Measurements from ENCODE around the gene USP13. TPM values are rescaled to one million over a fixed set of nuclear protein-coding genes. Genes with fewer than 3 reads are reported as not detected.

Gene USP13
- total and polyA plus RNA-seq, 2 experiments from 2014 or later, result 9.6 to 15.7 TPM

GRCh38 chr3:179807588-179807987 is 154.7 kb downstream of the USP13 start:
- Histone ChIP-seq H3K4me2 (no peak overlapping the region), H3K9me3 (ENCODE audit: low read depth) (no peaks in the 10 kb centered on the region), H2AFZ (no peak overlapping the region), H3K9me2 (replicated peaks; ENCODE audit: insufficient read depth) (no peaks in the 10 kb centered on the region), H3K4me3 (no peak overlapping the region), H3K27me3 (no peaks in the 10 kb centered on the region), H3K36me3 (replicated peaks; ENCODE audit: insufficient read depth, low read depth) (no peaks in the 10 kb centered on the region), H3K79me2 (no peaks in the 10 kb centered on the region), H4K20me1 (ENCODE audit: insufficient read depth, poor library complexity, severe bottlenecking) (no peaks in the 10 kb centered on the region), H3K4me1 (ENCODE audit: insufficient read depth) (no peaks in the 10 kb centered on the region), H3K27ac (no peak overlapping the region)
- DNase-seq (ENCODE audit: low spot score), result no peak
- no peak for TF ChIP-seq EZH2phosphoT487 (IDR thresholded peaks at IDR 0.05; ENCODE audit: low read depth, severe bottlenecking, unreplicated experiment)
- no peak for TF ChIP-seq EZH2 (IDR thresholded peaks at IDR 0.05; ENCODE audit: borderline replicate concordance)
- 94% methylated on average over 14 of the region's 14 CpGs for WGBS (ENCODE audit: low lambda C conversion rate, missing lambda C conversion rate)

GRCh38 chr3:179809639-179810038 is 156.8 kb downstream of the USP13 start:
- H3K4me3 ChIP-seq, result no peak overlapping the region
- DNase-seq (ENCODE audit: low spot score), result no peak

GRCh38 chr3:179811321-179812095 is 158.7 kb downstream of the USP13 start:
- H2AFZ ChIP-seq, result peak overlapping the region; percentile 31
- no peak overlapping the region for H3K4me2 ChIP-seq
- H3K27me3 ChIP-seq, result no peaks in the 10 kb centered on the region
- peak overlapping the region; percentile 70 for H3K27ac ChIP-seq
- H3K9me2 ChIP-seq (replicated peaks; ENCODE audit: insufficient read depth), result no peaks in the 10 kb centered on the region
- DNase-seq (ENCODE audit: low spot score), result peak; percentile 81
- H3K36me3 ChIP-seq (replicated peaks; ENCODE audit: insufficient read depth, low read depth), result no peaks in the 10 kb centered on the region
- 19% methylated on average over 9 of the region's 9 CpGs for WGBS (ENCODE audit: low lambda C conversion rate, missing lambda C conversion rate)
- no peaks in the 10 kb centered on the region for H4K20me1 ChIP-seq (ENCODE audit: insufficient read depth, poor library complexity, severe bottlenecking)
- H3K79me2 ChIP-seq, result no peaks in the 10 kb centered on the region
- H3K9me3 ChIP-seq (ENCODE audit: low read depth), result no peaks in the 10 kb centered on the region
- TF ChIP-seq EZH2 (IDR thresholded peaks at IDR 0.05; ENCODE audit: borderline replicate concordance), result no peak
- TF ChIP-seq, protein P1, sequence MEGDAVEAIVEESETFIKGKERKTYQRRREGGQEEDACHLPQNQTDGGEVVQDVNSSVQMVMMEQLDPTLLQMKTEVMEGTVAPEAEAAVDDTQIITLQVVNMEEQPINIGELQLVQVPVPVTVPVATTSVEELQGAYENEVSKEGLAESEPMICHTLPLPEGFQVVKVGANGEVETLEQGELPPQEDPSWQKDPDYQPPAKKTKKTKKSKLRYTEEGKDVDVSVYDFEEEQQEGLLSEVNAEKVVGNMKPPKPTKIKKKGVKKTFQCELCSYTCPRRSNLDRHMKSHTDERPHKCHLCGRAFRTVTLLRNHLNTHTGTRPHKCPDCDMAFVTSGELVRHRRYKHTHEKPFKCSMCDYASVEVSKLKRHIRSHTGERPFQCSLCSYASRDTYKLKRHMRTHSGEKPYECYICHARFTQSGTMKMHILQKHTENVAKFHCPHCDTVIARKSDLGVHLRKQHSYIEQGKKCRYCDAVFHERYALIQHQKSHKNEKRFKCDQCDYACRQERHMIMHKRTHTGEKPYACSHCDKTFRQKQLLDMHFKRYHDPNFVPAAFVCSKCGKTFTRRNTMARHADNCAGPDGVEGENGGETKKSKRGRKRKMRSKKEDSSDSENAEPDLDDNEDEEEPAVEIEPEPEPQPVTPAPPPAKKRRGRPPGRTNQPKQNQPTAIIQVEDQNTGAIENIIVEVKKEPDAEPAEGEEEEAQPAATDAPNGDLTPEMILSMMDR (IDR thresholded peaks at IDR 0.05; ENCODE audit: poor library complexity), result peak; percentile 78
- H3K4me3 ChIP-seq, result no peak overlapping the region
- H3K4me1 ChIP-seq (ENCODE audit: insufficient read depth), result no peaks in the 10 kb centered on the region

More at GRCh38 chr3:179809639-179810038, 156.8 kb downstream of the USP13 start:
- Histone ChIP-seq H3K27ac (no peak overlapping the region), H3K79me2 (no peaks in the 10 kb centered on the region), H3K4me1 (ENCODE audit: insufficient read depth) (no peaks in the 10 kb centered on the region), H2AFZ (no peak overlapping the region), H3K9me2 (replicated peaks; ENCODE audit: insufficient read depth) (no peaks in the 10 kb centered on the region), H3K27me3 (no peaks in the 10 kb centered on the region), H3K4me2 (no peak overlapping the region), H3K9me3 (ENCODE audit: low read depth) (no peaks in the 10 kb centered on the region), H4K20me1 (ENCODE audit: insufficient read depth, poor library complexity, severe bottlenecking) (no peaks in the 10 kb centered on the region), H3K36me3 (replicated peaks; ENCODE audit: insufficient read depth, low read depth) (no peaks in the 10 kb centered on the region)
- no peak for TF ChIP-seq EZH2 (IDR thresholded peaks at IDR 0.05; ENCODE audit: borderline replicate concordance)
- TF ChIP-seq EZH2phosphoT487 (IDR thresholded peaks at IDR 0.05; ENCODE audit: low read depth, severe bottlenecking, unreplicated experiment), result no peak
- TF ChIP-seq, protein P1 (IDR thresholded peaks at IDR 0.05; ENCODE audit: poor library complexity), result no peak

- H3K36me3 ChIP-seq (replicated peaks; ENCODE audit: insufficient read depth, low read depth), result no peaks in the 10 kb centered on the region
- 80% methylated on average over 3 of the region's 3 CpGs for WGBS (ENCODE audit: low lambda C conversion rate, missing lambda C conversion rate)
- no peak overlapping the region for H3K4me2 ChIP-seq
- DNase-seq (ENCODE audit: low spot score), result no peak
- H3K9me3 ChIP-seq (ENCODE audit: low read depth), result no peaks in the 10 kb centered on the region
- H3K79me2 ChIP-seq, result no peaks in the 10 kb centered on the region
- TF ChIP-seq, protein P1 (IDR thresholded peaks at IDR 0.05; ENCODE audit: poor library complexity), result no peak
- TF ChIP-seq EZH2 (IDR thresholded peaks at IDR 0.05; ENCODE audit: borderline replicate concordance), result no peak
- TF ChIP-seq EZH2phosphoT487 (IDR thresholded peaks at IDR 0.05; ENCODE audit: low read depth, severe bottlenecking, unreplicated experiment), result no peak
- H3K4me1 ChIP-seq (ENCODE audit: insufficient read depth), result no peaks in the 10 kb centered on the region
- peak overlapping the region; percentile 17 for H2AFZ ChIP-seq
- H4K20me1 ChIP-seq (ENCODE audit: insufficient read depth, poor library complexity, severe bottlenecking), result no peaks in the 10 kb centered on the region
- no peaks in the 10 kb centered on the region for H3K9me2 ChIP-seq (replicated peaks; ENCODE audit: insufficient read depth)
- H3K4me3 ChIP-seq, result no peak overlapping the region
- H3K27me3 ChIP-seq, result no peaks in the 10 kb centered on the region
- H3K27ac ChIP-seq, result no peak overlapping the region
These were observed 159.2 kb downstream of the USP13 start for GRCh38 chr3:179812096-179812382.

Measured in hepatocyte (in vitro differentiated cells).